ENCODE data around the gene APOL1. TPM values are rescaled to one million over a fixed set of nuclear protein-coding genes. Genes with fewer than 3 reads are reported as not detected.
A peak's percentile ranks its signal among the peaks of the same experiment; 100 is the strongest.
"Not testable (repeated sequence)": the region's sequence is repeated elsewhere in the genome, so short reads cannot be mapped to it uniquely, and the experiment has no call there.

The APOL1 gene
- total and polyA plus RNA-seq, 7 donors, result 6.6 to 64.0 (median 16.0) TPM

DNA sequence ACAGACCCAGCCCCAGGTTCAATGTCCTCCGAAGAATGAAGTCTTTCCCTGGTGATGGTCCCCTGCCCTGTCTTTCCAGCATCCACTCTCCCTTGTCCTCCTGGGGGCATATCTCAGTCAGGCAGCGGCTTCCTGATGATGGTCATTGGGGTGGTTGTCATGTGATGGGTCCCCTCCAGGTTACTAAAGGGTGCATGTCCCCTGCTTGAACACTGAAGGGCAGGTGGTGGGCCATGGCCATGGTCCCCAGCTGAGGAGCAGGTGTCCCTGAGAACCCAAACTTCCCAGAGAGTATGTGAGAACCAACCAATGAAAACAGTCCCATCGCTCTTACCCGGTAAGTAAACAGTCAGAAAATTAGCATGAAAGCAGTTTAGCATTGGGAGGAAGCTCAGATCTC is 14.1 kb downstream of the APOL1 start:
- no peak overlapping the region for H3K4me3 ChIP-seq
- 96 to 97% methylated on average over 4 of the region's 4 CpGs for WGBS, 2 donors
- peaks cover 3 to 41% (median 7%) of the 10 kb centered on the region in 4 donors for H3K36me3 ChIP-seq
- H3K27me3 ChIP-seq, result no peaks in the 10 kb centered on the region
- DNase-seq, result no peak
- H3K27ac ChIP-seq, result no peak overlapping the region
- TF ChIP-seq POLR2A (IDR thresholded peaks at IDR 0.05), result no peak
- TF ChIP-seq, protein P1, sequence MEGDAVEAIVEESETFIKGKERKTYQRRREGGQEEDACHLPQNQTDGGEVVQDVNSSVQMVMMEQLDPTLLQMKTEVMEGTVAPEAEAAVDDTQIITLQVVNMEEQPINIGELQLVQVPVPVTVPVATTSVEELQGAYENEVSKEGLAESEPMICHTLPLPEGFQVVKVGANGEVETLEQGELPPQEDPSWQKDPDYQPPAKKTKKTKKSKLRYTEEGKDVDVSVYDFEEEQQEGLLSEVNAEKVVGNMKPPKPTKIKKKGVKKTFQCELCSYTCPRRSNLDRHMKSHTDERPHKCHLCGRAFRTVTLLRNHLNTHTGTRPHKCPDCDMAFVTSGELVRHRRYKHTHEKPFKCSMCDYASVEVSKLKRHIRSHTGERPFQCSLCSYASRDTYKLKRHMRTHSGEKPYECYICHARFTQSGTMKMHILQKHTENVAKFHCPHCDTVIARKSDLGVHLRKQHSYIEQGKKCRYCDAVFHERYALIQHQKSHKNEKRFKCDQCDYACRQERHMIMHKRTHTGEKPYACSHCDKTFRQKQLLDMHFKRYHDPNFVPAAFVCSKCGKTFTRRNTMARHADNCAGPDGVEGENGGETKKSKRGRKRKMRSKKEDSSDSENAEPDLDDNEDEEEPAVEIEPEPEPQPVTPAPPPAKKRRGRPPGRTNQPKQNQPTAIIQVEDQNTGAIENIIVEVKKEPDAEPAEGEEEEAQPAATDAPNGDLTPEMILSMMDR (IDR thresholded peaks at IDR 0.05), result no peak
- H3K9me3 ChIP-seq, result no peaks in the 10 kb centered on the region
- no peaks in the 10 kb centered on the region for H3K4me1 ChIP-seq
- intact Hi-C loops (cut with DNase I), result no loop called here

- TF ChIP-seq POLR2A (IDR thresholded peaks at IDR 0.05) (no peak), POLR2AphosphoS5 (IDR thresholded peaks at IDR 0.05) (no peak)
- TF ChIP-seq, protein P1 (IDR thresholded peaks at IDR 0.05), result no peak
Observed at GRCh38 chr22:36267896-36268485, 15.1 kb downstream of the APOL1 start.

GRCh38 chr22:36271231-36271630 is 18.3 kb downstream of the APOL1 start:
- H3K36me3 ChIP-seq; H3K4me3 ChIP-seq; H3K4me1 ChIP-seq; intact Hi-C loops (cut with DNase I); DNase-seq; H3K9me3 ChIP-seq; H3K27ac ChIP-seq; H3K27me3 ChIP-seq: not testable (repeated sequence)
- WGBS, 2 donors, result 87 to 88% methylated on average over 7 of the region's 7 CpGs

More at GRCh38 chr22:36267896-36268485, 15.1 kb downstream of the APOL1 start:
- intact Hi-C loops (cut with DNase I), result no loop called here
- Histone ChIP-seq H3K4me3 (no peak overlapping the region), H3K27ac (no peak overlapping the region), H3K4me1 (no peaks in the 10 kb centered on the region), H3K36me3 (peaks cover 0 to 33% (median 7%) of the 10 kb centered on the region in 4 donors), H3K9me3 (no peaks in the 10 kb centered on the region), H3K27me3 (no peaks in the 10 kb centered on the region)
- DNase-seq, result no peak
- 92 to 96% methylated on average over 11 of the region's 11 CpGs for WGBS, 2 donors

- H3K27ac ChIP-seq; H3K27me3 ChIP-seq; DNase-seq; intact Hi-C loops (cut with DNase I); H3K36me3 ChIP-seq; H3K4me3 ChIP-seq; H3K9me3 ChIP-seq; H3K4me1 ChIP-seq: not testable (repeated sequence)
- 80 to 86% methylated on average over 5 of the region's 5 CpGs for WGBS, 2 donors
Observed at GRCh38 chr22:36271951-36272350, 19.0 kb downstream of the APOL1 start.

- H3K27me3 ChIP-seq, result no peaks in the 10 kb centered on the region
- peak; percentile 12 for DNase-seq
- H3K9me3 ChIP-seq, result no peaks in the 10 kb centered on the region
- 79 to 85% methylated on average over 5 of the region's 5 CpGs for WGBS, 2 donors
- peaks cover 0 to 2% (median 0%) of the 10 kb centered on the region in 4 donors for H3K36me3 ChIP-seq
- TF ChIP-seq, protein P1 (IDR thresholded peaks at IDR 0.05), result no peak
- TF ChIP-seq EP300 (IDR thresholded peaks at IDR 0.05) (no peak), POLR2AphosphoS5 (IDR thresholded peaks at IDR 0.05) (no peak), POLR2A (IDR thresholded peaks at IDR 0.05) (no peak)
- H3K4me1 ChIP-seq, result peaks cover 0 to 9% (median 6%) of the 10 kb centered on the region in 4 donors
- intact Hi-C loops (cut with DNase I), result no loop called here
- no peak overlapping the region for H3K27ac ChIP-seq
- no peak overlapping the region for H3K4me3 ChIP-seq
Observed at GRCh38 chr22:36274531-36274930, 21.6 kb downstream of the APOL1 start.
